GM18861 (cell line): Measurements from ENCODE around the gene AGPAT3.
"Not testable (repeated sequence)": the region's sequence is repeated elsewhere in the genome, so short reads cannot be mapped to it uniquely, and the experiment has no call there.

ENCODE experiments used
- ATAC-seq: cut with Tn5 transposase; IDR thresholded peaks from one replicate; pipeline ENCODE4 v1.9.1; 2021; ENCODE audit not compliant: unreplicated experiment

The AGPAT3 gene, protein sequence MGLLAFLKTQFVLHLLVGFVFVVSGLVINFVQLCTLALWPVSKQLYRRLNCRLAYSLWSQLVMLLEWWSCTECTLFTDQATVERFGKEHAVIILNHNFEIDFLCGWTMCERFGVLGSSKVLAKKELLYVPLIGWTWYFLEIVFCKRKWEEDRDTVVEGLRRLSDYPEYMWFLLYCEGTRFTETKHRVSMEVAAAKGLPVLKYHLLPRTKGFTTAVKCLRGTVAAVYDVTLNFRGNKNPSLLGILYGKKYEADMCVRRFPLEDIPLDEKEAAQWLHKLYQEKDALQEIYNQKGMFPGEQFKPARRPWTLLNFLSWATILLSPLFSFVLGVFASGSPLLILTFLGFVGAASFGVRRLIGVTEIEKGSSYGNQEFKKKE

DNA sequence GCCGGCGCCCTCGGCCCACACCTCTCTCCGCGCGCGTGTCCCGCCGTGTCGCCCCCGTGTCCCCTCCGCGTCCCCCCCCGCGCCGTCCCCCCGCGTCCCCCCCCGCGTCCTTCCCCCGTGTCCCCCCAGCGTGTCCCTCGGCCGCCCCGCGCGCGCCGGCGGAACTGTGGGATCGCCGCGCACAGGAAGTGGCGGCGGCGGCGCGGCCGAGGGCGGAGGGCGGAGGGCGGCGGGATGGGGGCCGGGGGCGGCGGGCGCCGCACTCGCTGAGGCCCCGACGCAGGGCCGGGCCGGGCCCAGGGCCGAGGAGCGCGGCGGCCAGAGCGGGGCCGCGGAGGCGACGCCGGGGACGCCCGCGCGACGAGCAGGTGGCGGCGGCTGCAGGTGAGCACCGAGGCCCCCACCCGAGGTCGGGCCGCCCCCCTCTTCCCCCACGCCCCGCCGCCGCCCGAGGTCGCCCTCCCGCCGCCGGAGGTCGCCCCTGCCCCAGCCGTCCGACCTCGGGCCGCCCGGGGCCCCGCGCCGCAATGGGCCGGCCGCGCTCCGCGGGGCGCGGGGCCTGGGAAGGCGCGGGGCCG is at the start of gene AGPAT3:
TSS of gene AGPAT3 (plus strand) at position 262 of the 578 bp plus-strand sequence. CDS start 94,459 bp downstream, outside the sequence.
- ATAC-seq = no peak

DNA sequence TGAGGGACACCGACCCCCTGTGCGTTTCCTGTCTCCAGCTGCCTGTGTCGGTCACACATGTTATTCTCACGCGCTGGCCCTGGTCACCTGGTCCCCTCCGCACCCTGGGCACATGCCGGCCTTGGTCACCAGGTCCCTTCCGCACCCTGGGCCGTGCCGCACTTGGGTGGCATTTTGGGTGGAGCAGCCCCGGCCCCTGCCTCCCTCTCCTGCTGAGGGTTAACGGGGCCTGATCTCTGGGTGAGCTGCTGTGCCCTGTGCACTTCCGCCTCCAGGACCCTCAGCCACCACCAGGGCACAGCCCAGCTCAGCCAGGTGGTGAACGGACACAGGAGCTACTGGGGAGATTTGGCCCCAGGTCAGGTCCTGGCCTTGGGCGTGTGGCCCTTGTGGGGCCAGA is 49.0 kb upstream of the AGPAT3 start:
- no peak for ATAC-seq

DNA sequence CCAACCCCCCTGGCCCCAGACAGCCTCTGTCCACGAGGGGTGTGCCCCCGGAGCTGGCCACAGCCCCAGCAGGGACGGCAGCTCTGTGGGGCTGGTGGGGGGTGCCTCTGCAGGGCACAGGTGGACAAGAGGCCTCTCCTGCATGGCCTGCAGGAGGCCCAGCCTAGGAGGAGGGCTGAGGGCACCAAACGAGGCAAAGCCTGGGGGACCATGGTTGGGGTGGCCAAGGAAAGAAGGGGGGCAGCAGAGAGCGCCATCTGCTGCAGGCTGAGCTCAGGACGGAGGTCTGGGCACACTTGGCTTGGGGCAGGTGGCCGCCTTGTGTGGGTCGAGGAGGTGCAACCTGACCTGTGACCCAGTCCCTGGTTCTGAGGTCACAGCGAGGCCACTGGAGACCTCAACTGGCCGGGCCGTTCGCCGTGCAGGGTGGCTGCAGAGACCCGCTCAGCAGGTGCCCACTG is 48.4 kb upstream of the AGPAT3 start:
- no peak for ATAC-seq

DNA sequence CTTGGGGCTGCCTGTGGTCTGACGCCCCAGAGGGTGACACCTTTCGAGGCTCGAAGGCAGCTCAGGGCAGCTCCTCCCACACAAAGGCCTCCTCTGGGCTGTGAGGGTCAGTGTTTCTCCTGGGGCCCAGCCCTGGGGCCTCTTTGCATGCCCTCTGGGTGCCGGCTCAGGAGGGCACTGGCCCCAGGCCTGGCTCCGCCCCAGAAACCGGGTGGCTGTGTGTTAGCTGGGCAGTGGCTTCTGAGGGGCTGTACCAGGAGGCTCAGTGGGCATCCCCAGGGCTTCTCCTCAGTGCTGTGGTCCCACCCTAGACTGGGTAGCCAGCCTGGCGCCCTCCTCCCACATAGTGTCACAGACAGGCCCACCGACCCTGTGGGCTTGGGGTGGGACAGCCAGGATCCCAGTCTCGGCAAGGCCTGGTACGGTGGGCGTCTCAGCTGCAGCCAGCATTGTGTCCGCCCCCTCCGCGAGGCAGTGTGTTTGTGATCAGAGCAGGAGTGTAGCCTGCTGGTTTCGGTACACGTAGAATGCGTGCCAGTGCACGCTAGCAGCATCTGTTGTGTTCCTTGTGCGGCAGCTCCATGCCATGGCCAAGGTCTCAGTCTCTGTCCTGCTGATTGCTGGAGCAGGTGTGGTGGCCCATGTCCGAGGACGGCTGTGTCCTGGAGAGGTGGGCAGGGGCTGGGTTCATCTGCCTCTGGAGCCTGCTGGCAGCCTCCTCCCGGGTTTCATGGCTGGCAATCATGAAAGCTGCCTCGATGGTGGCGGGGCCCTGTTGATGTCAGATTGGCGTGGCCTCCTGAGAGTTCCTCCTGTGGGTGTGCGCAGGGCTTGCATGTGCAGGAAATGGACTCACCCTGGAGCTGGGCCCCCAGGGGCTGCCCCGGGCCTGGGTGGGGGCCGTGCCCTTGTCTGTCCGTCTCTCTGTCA is 47.6 kb upstream of the AGPAT3 start:
- no peak for ATAC-seq

DNA sequence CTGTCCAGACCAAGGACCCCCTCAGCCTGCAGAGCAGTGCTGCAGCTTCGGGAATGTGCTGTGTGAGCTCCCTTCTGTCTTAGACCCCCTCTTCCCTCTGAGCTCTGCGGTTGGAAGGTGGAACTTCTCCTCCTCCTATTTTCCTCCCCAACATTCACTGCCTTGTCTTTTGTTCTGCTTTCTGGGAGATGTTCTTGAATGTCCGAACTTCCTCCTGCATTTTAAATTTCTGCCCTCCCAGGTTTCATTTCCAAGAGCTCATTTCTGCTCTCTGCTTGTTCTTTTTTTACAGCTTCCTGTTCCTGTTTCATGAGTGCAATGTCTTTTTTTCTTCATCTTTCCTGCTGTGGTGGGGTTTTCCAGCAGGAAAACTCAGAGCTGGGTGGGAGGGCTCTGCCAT is 46.3 kb upstream of the AGPAT3 start:
- ATAC-seq = no peak

DNA sequence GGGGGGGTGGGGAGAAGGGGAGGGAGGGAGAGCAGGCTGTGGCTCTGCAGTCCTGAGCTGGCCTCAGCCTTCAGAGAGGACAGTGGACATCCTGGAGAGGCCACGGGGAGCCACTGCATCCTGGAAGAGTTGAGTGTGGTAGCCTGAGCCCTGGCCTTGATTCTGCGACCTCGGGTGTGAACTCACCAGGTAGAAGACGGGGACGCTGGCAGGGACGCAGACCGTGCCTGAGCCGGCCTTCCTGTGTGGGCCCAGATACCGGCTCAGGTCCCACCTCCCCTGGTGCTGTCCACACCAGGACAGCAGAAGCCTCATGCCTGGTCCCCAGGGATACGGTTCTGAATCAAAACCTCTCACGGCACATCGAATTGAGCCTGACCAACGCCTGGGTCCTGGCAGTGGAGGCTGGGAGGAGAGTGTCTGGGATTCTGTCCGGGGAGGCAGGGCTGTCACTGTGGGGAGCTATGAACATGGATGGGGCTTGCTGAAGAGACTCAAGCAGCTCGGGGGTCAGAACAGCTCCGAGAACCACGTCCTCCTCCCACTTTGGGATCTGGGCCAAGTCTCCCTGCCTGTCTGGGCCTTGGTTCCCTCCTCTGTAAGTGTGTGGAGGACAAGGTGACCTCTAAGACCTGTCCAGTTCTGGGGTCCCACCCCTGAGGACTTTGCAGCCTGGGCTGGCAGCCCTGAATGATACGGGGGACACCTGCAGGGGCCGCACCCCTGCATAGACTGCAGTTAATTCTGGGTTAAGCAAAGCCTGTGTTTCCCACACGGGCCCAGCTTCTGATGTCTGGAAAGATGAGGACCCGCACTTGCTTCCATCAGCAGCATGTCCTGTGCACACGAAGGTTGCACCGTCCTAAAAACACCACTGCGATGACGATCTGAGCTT is 45.3 kb upstream of the AGPAT3 start:
- ATAC-seq = no peak

DNA sequence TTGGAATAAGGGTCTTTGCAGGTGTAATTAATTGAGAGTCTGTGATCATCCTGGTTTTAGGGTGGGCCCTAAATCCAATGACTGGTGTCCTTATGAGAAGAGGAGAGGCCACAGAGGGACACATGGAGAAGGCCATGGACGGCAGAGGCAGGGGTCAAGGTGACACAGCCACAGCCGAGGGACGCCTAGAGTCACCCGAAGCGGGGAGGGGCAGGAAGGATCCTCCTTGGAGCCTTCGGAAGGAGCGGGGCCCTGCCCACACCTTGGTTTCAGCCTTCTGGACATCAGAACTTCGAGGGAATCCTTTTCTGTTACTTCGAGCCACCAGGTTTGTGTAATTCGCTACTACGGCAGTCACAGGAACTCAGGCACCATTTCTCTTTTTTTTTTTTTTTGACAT is 44.6 kb upstream of the AGPAT3 start:
- no peak for ATAC-seq

DNA sequence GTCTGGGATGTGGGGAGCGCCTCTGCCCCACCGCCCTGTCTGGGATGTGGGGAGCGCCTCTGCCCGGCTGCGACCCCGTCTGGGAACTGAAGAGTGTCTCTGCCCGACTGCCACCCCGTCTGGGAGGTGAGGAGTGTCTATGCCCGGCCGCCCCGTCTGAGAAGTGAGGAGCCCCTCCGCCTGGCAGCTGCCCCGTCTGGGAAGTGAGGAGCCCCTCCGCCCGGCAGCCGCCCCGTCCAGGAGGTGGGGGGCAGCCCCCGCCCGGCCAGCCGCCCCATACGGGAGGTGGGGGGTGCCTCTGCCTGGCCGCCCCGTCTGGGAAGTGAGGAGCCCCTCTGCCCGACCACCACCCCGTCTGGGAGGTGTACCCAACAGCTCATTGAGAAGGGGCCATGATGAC is 42.9 kb upstream of the AGPAT3 start:
- not testable (repeated sequence) for ATAC-seq

DNA sequence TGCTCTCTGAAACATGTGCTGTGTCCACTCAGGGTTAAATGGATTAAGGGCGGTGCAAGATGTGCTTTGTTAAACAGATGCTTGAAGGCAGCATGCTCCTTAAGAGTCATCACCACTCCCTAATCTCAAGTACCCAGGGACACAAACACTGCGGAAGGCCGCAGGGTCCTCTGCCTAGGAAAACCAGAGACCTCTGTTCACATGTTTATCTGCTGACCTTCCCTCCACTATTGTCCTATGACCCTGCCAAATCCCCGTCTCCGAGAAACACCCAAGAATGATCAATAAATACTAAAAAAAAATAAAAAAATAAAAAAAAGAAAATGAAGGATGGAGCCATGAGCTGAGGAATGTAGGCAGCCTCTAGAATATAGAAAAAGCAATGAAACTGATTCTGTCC is 42.3 kb upstream of the AGPAT3 start:
- not testable (repeated sequence) for ATAC-seq

DNA sequence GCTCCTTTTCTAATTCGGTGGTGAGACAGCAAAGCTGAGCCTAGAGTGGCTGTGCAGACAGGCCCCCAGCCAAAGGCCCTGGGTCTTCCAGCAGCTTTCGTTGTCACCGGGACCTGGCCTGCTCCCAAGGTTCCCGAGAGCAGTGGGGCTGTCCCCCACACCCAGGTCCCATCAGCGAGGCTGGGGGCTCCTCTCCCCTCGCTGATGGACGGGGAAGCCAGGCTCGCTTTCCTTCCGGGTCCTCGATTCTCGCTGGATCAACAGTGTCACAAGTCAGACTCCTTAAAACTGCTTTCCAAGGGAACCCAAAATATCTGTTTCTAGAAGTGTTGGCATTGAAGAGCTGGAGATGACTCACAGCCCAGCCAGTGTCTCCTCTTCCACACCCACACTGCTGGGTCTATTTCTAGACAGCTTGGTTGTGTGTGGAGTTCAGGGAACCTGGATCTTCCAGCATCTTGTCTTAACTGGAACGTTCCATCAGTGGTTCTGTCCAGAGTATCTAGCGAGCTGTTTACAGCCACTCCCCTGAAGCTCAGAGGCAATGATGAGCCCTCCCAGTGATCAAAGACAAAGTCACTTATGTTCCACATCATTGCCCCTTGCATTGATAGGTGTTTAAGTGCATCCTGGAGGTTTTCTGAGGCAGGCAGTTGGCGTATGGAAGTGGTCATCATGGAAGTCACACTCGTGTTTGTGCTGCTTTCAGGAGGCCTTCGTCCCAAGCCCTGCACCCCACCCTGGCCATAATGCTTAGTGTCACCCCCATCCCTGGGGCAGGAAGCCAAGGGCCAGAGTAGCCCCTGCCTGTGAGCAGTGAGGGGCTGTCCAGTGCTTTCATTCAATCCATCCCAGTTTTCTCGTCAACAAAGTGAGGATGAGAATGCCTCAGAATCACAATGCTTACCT is 40.4 kb upstream of the AGPAT3 start:
- no peak for ATAC-seq

DNA sequence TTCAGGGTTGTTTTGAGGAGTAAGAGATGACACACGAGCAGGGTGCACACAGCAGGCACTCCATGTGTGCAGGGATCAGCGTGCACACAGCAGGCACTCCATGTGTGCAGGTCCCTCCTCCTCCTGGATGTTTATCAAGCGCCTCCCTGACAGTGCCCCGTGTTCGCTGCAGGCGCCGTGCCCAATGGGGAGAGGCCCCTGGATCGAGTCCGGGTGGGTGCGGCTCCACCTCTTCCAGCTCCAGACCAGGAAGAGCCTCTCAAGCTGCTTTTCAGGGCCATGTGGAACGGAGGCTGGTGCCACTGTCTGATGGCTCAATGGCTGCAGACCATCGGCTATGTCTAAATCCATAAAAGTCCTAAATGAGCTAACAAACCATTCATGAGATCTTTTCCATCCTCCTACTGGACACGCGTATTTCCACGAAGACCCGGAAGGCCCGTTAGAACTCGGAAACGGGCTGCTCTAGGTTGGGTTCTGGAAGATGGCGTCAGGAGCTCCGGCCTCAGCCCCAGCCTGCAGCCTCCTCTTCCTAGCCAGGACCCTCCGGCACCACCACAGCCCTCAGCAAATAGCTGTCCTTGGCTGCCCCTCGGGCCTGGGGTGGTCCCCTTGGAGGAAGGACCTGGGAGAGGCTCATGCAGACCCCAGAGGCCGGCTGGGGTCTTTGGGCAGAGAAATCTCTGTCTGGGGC is 39.6 kb upstream of the AGPAT3 start:
- no peak for ATAC-seq

DNA sequence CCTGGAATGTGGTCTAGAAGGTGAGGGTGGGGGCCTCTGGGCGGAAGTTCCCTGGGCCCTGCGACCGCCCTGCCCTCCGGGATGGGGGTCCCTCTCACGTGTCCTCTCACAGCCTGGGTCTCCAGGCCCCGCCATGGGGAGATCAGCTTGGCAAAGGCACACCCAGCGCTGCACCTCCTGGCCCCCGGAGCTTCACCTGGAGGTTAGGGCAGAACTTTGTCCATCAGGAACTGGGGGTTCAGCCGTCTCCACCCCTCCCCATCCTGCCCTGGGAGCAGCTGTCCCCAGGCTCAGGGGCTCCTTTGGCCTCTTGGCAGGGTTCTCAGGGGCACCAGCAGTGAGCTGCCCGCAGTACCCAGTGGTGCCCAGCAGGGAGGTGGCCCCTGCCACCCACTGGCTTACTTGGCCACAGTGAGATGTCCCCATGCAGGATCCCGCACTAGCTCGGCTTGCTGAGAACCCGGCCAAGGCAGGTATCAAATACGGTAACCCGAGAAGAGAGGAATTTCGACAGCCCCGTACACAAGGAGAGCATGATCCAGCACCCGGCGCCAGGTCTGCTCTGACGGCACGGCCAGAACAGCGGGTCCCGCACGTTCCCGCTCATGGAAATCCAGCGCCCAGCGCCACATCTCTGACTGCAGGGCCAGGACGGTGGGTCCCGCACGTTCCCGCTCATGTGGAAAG is 38.9 kb upstream of the AGPAT3 start:
- no peak for ATAC-seq

DNA sequence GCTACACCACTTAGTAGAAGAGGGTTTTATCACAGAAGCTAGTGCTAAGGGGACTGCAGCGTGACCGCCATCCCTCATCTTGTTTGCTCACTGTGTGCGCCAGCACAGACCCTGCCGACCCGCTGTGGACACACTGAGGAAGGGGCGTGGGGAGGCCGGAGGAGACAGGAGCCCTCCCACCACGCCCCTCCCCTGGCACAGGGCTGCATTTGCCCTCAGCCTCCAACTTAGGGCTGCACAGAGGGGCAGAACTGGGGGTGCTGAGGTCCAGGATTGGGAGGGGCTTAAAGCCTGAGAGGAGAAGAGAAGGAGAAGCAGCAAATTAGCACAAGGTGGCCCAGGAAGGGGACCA is 38.4 kb upstream of the AGPAT3 start:
- ATAC-seq = no peak

DNA sequence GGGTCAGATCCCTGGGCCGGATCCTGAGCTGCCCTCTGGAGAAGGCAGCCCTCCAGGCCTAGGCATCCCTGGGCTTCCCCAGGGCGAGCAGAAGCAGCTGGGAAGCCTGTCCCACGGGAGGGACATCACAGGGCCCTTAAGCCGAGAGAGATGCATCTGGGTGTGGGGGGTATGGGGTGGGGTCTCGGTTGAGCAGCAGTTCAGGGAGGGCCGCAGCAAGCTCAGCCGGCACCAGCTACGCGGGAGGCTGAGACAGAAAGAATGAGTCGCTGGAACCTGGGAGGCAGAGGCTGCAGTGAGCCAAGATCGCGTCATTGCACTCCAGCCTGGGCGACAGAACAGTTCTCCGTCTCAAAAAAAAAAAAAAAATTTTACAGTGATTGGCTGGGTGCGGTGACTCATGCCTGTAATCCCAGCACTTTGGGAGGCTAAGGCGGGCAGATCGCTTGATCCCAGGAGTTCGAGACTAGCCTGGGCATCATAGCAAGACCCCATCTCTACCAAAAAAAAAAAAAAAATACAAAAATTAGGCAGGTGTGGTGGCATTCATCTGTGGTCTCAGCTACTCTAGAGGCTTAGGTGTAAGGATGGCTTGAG is 37.9 kb upstream of the AGPAT3 start:
- no peak for ATAC-seq

DNA sequence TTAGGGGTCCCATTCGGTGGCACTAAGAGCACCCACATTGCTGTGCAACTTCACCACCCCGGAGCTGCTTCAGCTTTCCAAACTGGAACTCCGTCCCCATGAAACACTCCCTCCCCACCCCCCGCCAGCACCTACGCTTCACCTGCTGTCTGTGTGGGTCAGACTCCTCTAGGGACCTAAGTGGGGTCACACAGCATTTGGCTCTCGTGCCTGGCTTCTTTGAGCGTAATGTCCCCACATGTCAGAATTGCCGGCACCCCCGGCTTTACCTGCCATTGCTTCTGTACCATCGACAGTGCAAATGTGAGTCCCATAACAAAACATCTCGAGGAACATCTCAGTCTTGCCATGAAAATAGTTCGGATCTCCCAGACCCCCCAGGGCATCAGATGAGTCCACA is 35.9 kb upstream of the AGPAT3 start:
- no peak for ATAC-seq

DNA sequence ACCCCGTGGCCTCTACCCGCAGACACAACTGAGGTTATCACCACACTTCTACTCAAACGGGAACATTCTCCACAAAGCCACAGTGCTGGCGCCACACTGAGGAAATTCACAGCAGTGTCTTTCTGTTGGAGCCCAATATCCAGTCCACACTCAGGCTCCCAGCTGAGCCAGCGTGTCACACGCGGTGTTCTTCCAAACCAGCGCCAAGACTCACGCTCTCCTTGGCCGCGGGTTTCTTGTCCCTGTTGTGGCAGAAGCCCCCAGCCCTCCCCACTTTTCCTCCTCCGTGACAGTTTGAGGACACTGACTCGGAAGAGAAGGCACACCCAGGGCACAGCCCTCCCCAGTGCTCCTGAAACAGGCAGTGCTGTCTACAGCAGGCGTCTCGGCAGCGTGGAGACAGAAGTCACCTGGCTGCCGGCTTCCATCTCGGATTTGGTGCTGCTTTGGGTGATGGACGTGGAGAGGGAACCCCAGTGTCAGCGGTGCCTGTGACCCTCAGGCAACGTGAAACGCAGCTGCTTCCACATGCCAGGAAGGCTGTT is 35.4 kb upstream of the AGPAT3 start:
- ATAC-seq = no peak

DNA sequence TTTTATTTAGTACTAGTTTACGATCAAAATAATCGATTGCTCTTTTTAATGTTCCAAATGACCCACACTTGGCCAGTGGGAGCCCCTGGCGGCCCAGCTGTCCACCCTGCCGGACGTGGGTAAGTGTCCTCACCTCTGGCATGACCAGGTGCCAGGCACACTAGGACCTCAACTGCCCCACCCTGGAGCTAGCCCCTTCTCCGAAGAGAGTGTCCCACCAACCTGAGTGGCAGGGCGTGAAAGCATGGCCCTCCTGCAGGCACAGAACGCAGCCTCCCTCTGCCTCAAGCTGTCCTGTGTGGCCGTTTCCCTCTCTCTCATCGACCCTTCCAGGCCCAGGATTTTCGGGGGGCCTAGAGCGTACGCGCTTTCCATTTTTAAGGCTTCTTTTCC is 32.9 kb upstream of the AGPAT3 start:
- no peak for ATAC-seq

DNA sequence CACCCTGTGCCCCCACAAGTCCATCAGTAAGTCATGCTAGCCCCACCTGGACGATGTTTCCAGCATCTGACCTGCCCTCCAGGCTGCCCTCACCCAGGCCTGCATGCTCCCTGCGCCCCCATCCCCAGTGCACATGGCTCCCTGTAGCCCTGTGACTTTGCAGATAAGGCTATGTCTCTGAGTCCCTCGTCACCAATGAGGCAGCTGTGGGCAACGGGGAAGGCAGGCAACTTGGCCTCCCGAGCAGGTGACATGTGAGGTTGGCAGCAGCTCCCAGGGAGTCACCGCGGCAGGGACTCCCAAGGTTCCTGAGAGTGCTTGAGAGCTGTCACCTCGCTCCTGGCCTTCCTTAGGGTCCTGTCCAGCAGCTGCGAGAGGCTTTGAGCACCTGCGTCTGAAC is 32.4 kb upstream of the AGPAT3 start:
- ATAC-seq = no peak
